HUES48 (cell line): ENCODE measurements around the gene PRKCE.
"Not testable (repeated sequence)": the region's sequence is repeated elsewhere in the genome, so short reads cannot be mapped to it uniquely, and the experiment has no call there.

Experiments
- H3K27ac ChIP-seq: one replicate; pipeline ENCODE4 v1.7.0; 2013; ENCODE audit warnings: low read depth, low read length, inconsistent platforms
- H3K27me3 ChIP-seq: 2 replicates; pipeline ENCODE4 v1.6.1; 2013; ENCODE audit warnings: mild to moderate bottlenecking, low read length; ENCODE audit not compliant: control insufficient read depth, insufficient read depth
- H3K36me3 ChIP-seq: 2 replicates; pipeline ENCODE4 v1.6.1; 2013; ENCODE audit warnings: low read length; ENCODE audit not compliant: control insufficient read depth, insufficient read depth
- H3K4me1 ChIP-seq: 2 replicates; pipeline ENCODE4 v1.6.1; 2013; ENCODE audit warnings: mild to moderate bottlenecking, low read length; ENCODE audit not compliant: control insufficient read depth, insufficient read depth
- H3K4me3 ChIP-seq: 2 replicates; pipeline ENCODE4 v1.5.1; 2013; ENCODE audit warnings: mild to moderate bottlenecking, low read depth, low read length
- H3K9ac ChIP-seq: 2 replicates; pipeline ENCODE4 v1.6.1; 2013; ENCODE audit warnings: mild to moderate bottlenecking, low read depth, low read length, moderate library complexity
- H3K9me3 ChIP-seq: 2 replicates; pipeline ENCODE4 v1.6.1; 2013; ENCODE audit warnings: low read length; ENCODE audit not compliant: control insufficient read depth, insufficient read depth

The PRKCE gene

DNA sequence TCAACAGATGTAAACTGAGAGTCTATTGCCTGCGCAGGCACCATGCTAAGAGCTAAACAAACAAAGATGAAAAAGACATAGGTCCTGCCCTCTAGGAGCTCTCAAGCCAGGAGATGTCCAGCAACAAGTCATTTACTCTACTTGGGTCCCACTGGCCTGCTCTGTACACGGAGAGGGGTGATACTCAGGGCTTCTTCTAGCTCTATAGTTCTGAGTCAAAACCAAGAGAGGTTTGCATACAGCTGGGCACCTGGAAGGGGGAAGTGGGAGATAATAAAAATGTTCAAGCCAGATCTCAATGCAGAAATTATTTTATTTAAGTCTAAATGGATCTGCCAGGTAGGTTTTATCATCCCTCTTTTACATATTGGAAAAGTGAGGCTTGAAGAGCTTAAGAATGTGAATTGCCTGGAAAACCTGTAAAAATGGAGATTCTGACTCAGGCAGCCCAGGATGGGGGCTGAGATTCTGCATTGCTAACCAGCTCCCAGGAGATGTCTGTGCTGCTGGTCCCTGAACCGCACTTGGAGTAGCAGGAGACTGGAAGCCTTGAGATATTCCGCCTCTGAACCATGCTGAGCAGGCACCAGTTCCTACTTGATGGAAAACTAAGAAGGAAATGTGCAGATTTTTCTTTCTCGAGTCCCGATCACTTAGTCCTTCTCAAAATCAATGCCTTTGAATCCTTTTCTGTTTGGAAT, 201.1 kb downstream of the PRKCE start:
- no peaks in the 10 kb centered on the region for H3K9me3 ChIP-seq
- no peaks in the 10 kb centered on the region for H3K27me3 ChIP-seq
- H3K9ac ChIP-seq, result no peak overlapping the region
- no peak overlapping the region for H3K27ac ChIP-seq
- H3K36me3 ChIP-seq, result no peaks in the 10 kb centered on the region
- no peak overlapping the region for H3K4me3 ChIP-seq
- 0 out of 2 replicates have a peak, but pooled peaks cover 2% of the 10 kb centered on the region for H3K4me1 ChIP-seq

DNA sequence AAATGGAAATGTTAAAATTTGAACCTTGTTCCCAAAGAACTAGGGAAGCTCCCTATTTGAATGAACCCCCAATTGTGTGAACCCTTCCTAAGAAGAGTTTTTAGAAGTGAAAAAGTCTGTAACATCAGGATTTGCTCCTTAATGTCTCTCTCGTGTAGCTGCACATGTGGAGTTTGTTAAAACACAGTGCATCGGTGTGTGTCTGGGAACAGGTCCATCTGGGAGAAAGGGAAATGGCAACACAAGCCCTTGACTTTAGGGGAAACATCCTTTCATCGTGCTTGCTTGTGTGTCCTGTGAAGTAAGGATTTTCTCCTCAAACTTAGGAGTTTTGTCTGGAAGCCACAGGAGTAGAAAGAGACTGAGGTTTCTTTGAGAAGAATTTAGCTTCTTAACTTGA, 203.9 kb downstream of the PRKCE start:
- 0 out of 2 replicates have a peak, but pooled peaks cover 5% of the 10 kb centered on the region for H3K4me1 ChIP-seq
- no peak overlapping the region for H3K4me3 ChIP-seq
- no peak overlapping the region for H3K9ac ChIP-seq
- H3K27me3 ChIP-seq, result no peaks in the 10 kb centered on the region
- H3K27ac ChIP-seq, result no peak overlapping the region
- no peaks in the 10 kb centered on the region for H3K36me3 ChIP-seq
- H3K9me3 ChIP-seq, result no peaks in the 10 kb centered on the region

DNA sequence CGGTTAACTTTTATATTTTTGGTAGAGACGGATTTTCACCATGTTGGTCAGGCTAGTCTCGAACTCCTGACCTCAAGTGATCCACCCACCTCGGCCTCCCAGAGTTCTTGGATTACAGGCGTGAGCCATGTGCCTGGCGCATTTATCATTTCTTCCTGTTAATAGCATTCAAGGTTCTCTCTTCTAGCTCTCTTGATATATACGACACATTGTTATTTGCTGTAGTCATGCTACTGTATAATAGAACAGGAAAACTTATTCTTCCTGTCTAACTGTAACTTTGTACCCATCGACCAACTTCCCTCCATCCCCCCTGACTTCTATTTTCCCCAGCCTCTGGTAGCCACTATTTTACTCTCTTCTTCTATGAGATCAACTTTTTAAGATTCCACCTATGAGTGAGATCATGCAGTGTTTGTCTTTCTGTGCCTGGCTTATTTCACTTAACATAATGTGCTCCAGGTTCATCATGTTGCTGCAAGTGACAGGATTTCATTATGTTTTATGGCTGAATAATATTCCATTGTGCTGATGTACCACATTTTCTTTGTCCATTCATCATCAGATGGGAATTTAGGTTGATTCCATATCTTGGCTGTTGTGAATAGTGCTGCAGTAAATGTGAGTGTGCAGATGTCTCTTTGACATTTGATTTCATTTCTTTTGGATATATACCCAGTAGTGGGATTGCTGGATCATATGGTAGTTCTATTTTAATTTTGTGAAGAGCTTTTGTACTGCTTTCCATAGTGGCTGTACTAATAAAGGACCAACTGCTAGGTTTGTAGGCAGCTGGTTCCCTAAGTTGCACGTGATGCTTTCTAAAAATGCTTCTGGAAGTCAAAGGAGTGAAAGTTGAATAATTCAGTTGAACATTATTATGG, 205.2 kb downstream of the PRKCE start:
- H3K27me3 ChIP-seq, result no peaks in the 10 kb centered on the region
- H3K4me1 ChIP-seq, result 0 out of 2 replicates have a peak, but pooled peaks cover 11% of the 10 kb centered on the region
- no peaks in the 10 kb centered on the region for H3K9me3 ChIP-seq
- H3K9ac ChIP-seq, result no peak overlapping the region
- H3K4me3 ChIP-seq, result no peak overlapping the region
- H3K36me3 ChIP-seq, result no peaks in the 10 kb centered on the region
- H3K27ac ChIP-seq, result no peak overlapping the region

DNA sequence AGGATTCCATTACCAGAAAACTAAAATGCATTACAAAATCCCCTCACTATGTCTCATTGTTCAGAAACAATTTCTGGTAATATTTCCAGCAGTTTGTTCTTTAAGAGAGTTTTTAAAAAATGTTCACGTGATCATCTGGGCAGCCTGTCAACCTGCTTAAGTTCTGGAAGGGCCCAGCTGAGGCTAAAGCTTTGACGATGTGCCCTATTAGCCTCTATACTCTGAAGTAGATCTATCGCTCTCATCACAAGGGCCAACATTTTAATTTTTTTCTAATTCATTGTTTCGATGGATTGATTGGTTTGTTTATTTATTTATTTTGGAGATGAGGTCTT, 205.8 kb downstream of the PRKCE start:
- no peak overlapping the region for H3K9ac ChIP-seq
- no peaks in the 10 kb centered on the region for H3K27me3 ChIP-seq
- no peak overlapping the region for H3K27ac ChIP-seq
- no peaks in the 10 kb centered on the region for H3K9me3 ChIP-seq
- no peaks in the 10 kb centered on the region for H3K36me3 ChIP-seq
- 0 out of 2 replicates have a peak, but pooled peaks cover 11% of the 10 kb centered on the region for H3K4me1 ChIP-seq
- H3K4me3 ChIP-seq, result no peak overlapping the region

DNA sequence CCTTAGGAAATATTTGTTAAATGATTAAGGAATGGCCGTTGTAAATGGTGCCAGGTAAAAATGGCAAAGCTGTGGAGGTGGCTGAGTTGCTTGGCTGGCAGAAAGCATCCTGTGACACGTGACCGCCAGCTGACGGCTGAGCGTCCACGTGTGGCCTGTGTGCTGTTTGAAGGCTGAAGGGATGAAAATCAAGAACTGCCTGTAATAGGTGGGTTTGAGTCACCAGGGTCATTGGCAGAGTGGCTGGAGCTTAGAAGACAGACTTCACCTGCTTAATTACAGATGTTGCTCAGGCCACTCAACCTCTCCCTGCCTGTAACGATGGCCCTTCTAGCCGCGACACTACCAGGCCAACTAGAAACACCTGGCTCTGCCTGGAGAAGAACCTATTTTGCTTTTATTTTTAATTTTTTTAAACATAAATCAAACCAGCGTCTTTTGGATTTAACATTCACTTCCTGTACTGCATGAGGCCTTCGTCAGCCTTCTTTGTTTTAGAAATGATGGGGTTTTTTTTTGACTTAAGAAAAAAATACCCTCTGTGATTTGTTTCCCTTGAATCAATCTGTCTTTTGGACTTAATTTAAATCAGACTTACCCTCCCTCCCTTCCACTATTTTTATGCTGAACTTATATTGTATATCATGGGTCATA, 206.5 kb downstream of the PRKCE start:
- no peak overlapping the region for H3K4me3 ChIP-seq
- H3K9ac ChIP-seq, result no peak overlapping the region
- 0 out of 2 replicates have a peak, but pooled peaks cover 9% of the 10 kb centered on the region for H3K4me1 ChIP-seq
- H3K36me3 ChIP-seq, result no peaks in the 10 kb centered on the region
- no peak overlapping the region for H3K27ac ChIP-seq
- no peaks in the 10 kb centered on the region for H3K27me3 ChIP-seq
- H3K9me3 ChIP-seq, result no peaks in the 10 kb centered on the region

DNA sequence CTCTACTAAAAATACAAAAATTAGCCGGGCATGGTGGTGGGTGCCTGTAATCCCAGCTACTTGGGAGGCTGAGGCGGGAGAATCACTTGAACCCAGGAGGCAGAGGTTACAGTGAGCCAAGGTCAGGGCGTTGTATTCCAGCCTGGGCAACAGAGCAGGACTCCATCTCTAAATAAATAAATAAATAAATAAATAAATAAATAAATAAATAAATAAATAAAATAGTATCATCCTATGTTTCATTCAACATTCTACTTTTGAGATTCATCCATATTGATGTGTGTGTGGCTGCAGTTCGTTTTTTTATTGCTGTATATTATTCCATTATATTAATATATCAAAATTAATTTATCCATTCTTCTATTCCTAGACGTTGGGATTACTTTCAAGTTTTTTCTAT, 207.4 kb downstream of the PRKCE start:
- not testable (repeated sequence) for H3K4me1 ChIP-seq, H3K27ac ChIP-seq, H3K9ac ChIP-seq

DNA sequence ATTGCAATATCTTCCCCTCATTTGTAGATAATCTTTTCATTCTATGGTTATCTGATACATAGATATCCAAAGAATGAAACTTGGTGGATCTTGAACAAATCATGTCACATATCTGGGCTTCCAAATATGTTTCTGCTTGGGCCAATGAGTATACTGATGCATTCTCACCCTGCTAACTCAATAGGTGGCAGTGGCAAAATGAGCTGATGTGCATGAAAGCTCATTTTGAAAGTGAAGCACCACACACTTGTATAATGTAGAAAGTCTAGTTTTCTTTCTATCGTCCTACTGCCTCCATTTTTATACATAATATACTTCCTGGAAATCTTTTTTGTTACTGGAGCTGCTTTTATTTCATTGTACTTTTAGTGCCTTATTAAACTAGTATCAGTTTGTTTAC, 208.2 kb downstream of the PRKCE start:
- 0 out of 2 replicates have a peak, but pooled peaks cover 8% of the 10 kb centered on the region for H3K4me1 ChIP-seq
- H3K27me3 ChIP-seq, result no peaks in the 10 kb centered on the region
- no peak overlapping the region for H3K27ac ChIP-seq
- no peak overlapping the region for H3K4me3 ChIP-seq
- no peak overlapping the region for H3K9ac ChIP-seq
- no peaks in the 10 kb centered on the region for H3K9me3 ChIP-seq
- no peaks in the 10 kb centered on the region for H3K36me3 ChIP-seq

More for the DNA sequence above, 207.4 kb downstream of the PRKCE start:
- H3K9me3 ChIP-seq, H3K36me3 ChIP-seq, H3K4me3 ChIP-seq, H3K27me3 ChIP-seq: not testable (repeated sequence)

DNA sequence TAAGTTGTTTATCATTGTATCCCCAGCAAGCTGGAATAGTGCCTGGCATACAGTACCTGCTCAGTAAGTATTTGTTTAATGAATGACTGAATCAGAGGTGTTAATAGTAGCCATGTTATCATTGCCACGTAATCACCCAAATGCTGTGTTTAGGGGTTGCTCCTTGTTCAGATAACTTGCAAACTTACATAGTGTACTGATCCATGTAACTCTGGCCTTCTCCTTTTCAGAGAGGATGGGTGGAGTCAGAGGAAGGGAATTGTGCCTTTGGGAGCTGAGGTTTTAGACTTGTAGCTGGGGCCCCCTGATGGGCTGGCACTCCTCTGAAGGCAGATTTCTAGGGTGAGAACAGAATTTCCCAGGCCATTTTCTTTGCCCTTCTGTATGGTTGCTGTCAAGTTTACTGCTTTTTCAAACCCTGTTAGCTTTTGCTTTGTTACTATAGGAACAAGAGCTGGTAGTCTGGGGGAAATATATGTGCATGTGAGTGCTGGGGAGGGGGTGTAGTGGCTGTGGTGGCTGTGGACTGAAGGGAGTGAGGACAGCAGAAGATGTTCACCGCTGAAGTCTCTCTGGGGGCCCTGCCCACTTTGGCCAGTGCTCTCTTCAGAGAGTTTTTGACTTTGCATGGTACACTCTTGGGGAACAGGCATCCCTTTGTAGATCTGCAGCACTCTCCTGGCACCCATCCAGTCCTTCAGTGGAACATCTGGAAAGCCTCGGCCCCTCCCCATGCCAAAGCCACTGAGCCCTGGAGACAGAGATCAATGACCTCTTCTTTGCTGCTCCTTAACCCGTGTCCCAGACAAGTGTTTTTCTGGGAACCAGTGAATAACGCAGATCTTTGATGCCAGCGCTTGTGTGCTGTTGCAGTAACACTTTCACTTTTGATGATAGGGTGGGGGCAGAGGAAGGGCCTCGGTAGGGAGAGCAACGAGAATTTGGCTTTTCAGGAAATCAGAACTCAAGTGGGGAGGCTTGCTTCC, 209.0 kb downstream of the PRKCE start:
- no peaks in the 10 kb centered on the region for H3K36me3 ChIP-seq
- H3K27me3 ChIP-seq, result no peaks in the 10 kb centered on the region
- no peak overlapping the region for H3K27ac ChIP-seq
- no peak overlapping the region for H3K4me3 ChIP-seq
- no peak overlapping the region for H3K9ac ChIP-seq
- H3K9me3 ChIP-seq, result no peaks in the 10 kb centered on the region
- H3K4me1 ChIP-seq, result 0 out of 2 replicates have a peak, but pooled peaks cover 8% of the 10 kb centered on the region

DNA sequence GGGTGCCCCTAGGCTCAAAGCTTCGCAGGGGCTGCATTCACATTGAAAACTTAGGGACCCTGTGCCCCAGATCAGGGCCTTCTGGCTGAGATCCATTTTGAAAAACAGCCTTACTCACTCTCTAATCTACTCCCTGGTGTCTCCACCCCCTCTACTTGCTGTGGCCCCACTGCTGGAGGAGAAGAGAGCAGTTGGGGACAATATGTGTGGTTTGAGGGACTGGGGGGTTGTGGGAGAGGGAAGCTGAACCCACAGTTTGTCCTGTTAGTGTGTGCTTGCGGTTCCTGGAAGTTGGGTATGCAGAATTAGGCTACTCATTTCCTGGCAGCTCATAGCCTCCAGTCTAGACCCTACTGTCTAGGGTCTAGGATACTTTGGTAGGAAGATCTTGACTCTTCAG, 211.4 kb downstream of the PRKCE start:
- H3K4me1 ChIP-seq, result 0 out of 2 replicates have a peak, but pooled peaks cover 8% of the 10 kb centered on the region

DNA sequence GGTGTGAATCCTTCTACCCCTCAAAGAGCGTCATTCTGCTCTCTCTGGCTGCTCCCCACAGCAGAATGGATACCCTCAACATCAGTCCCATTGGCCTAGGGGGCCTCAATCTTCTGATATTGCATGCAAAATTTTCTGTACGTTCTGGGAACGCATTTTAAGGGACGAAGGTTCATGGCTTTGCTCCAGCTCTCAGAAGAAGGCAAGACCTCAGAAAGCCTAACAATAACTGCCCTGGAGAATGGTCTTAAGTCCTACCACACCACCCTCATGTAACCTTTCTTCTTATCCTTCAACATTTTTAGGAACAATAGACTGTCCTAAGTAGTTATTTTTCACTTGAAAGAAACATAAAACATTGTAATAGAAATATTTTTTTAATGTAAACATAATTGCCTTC, 212.6 kb downstream of the PRKCE start:
- H3K9ac ChIP-seq, result no peak overlapping the region
- no peaks in the 10 kb centered on the region for H3K9me3 ChIP-seq
- no peaks in the 10 kb centered on the region for H3K36me3 ChIP-seq
- H3K4me3 ChIP-seq, result no peak overlapping the region
- H3K27ac ChIP-seq, result no peak overlapping the region
- H3K4me1 ChIP-seq, result 0 out of 2 replicates have a peak, but pooled peaks cover 8% of the 10 kb centered on the region
- no peaks in the 10 kb centered on the region for H3K27me3 ChIP-seq

More for the DNA sequence above, 211.4 kb downstream of the PRKCE start:
- no peaks in the 10 kb centered on the region for H3K9me3 ChIP-seq
- no peak overlapping the region for H3K4me3 ChIP-seq
- no peak overlapping the region for H3K9ac ChIP-seq
- no peaks in the 10 kb centered on the region for H3K36me3 ChIP-seq
- H3K27me3 ChIP-seq, result no peaks in the 10 kb centered on the region
- H3K27ac ChIP-seq, result no peak overlapping the region
